HepG2 (cell line): ENCODE data around the gene FAF1. TPM values are rescaled to one million over a fixed set of nuclear protein-coding genes. Genes with fewer than 3 reads are reported as not detected.
"Not testable (repeated sequence)": the region's sequence is repeated elsewhere in the genome, so short reads cannot be mapped to it uniquely, and the experiment has no call there.

Experiments used
- ATAC-seq: fragments of 200-7000 bp; cut with Tn5 transposase; 3 replicates; pipeline ENCODE4 v1.9.1; 2020; ENCODE audit warnings: mild to moderate bottlenecking, moderate library complexity
- BruUV-seq: library from RNA; stranded (reverse); fragments of 400-500 nt; replicated peaks from 2 replicates; lab custom pipeline; 2021; lab: Mats Ljungman, UMichigan
- CTCF ChIA-PET: fragments of 300-600 bp; formaldehyde crosslinking; extraction: SDS; loops from one replicate; lab custom pipeline; 2021; ENCODE audit warnings: low total read pairs, inconsistent platforms, low intra/inter-chr PET ratio; lab: Yijun Ruan, JAX
- POLR2A ChIA-PET: fragments of 350-600 bp; sonication (Branson Sonifier 250); formaldehyde crosslinking; loops from one replicate; lab custom pipeline; 2020; ENCODE audit warnings: antibody characterized with exemption, inconsistent platforms; lab: Yijun Ruan, JAX
- DNase-seq: peaks from one replicate; pipeline ENCODE4 v3.0.0-alpha.2; 2015; ENCODE audit warnings: low spot score
- FAIRE-seq: peaks from 3 replicates; lab custom pipeline; 2011; peaks lifted over from hg19 to GRCh38; lab: Jason Lieb, UNC
- H2AFZ ChIP-seq: one replicate; pipeline ENCODE4 v1.6.1; 2011; ENCODE audit warnings: low read length, inconsistent platforms
- H3K27ac ChIP-seq: fragments of 300-600 bp; 3 replicates; pipeline ENCODE4 v1.8.0; 2011; ENCODE audit warnings: mixed run types, mild to moderate bottlenecking, mixed read lengths, low read length, inconsistent platforms; ENCODE audit not compliant: insufficient read depth; ENCODE audit errors: extremely low read length
- H3K27me3 ChIP-seq, 2 experiments: fragments of 200-600 bp in 1 of 2; 2 replicates in 1 of 2; 3 replicates in 1 of 2; pipeline versions ENCODE4 v1.6.0 to v1.8.0; 2011; ENCODE audit warnings: low read length in 2 of 2, mild to moderate bottlenecking in 2 of 2, moderate library complexity in 2 of 2, inconsistent platforms in 1 of 2; ENCODE audit not compliant: insufficient read depth in 2 of 2, control insufficient read depth in 1 of 2
- H3K36me3 ChIP-seq, 2 experiments: fragments of 200-600 bp in 1 of 2; replicated peaks in 1 of 2; 2 replicates in 1 of 2; 3 replicates in 1 of 2; pipeline versions ENCODE4 v1.5.1 to v1.8.0; 2011; ENCODE audit warnings: low read length in 2 of 2, inconsistent platforms in 1 of 2; ENCODE audit not compliant: insufficient read depth in 2 of 2, control insufficient read depth in 1 of 2
- H3K4me1 ChIP-seq: 2 replicates; pipeline ENCODE4 v1.5.1; 2012; ENCODE audit warnings: low read length, inconsistent platforms; ENCODE audit not compliant: insufficient read depth
- H3K4me2 ChIP-seq: 2 replicates; pipeline ENCODE4 v1.6.0; 2011; ENCODE audit warnings: low read depth, low read length, inconsistent platforms
- H3K4me3 ChIP-seq, 3 experiments: fragments of 200-600 bp in 1 of 3; sonication (generic), shearing (Covaris generic) in 1 of 3; replicated peaks in 1 of 3; 2 replicates each; pipeline ENCODE4 v1.5.1; 2011 to 2016; ENCODE audit warnings: low read length in 3 of 3, inconsistent platforms in 2 of 3, low read depth in 2 of 3, mild to moderate bottlenecking in 2 of 3, control low read depth in 1 of 3, mixed read lengths in 1 of 3; ENCODE audit not compliant: insufficient read depth in 1 of 3
- H3K79me2 ChIP-seq: one replicate; pipeline ENCODE4 v1.6.1; 2011; ENCODE audit warnings: low read length, inconsistent platforms; ENCODE audit not compliant: insufficient read depth
- H3K9ac ChIP-seq: 2 replicates; pipeline ENCODE4 v1.6.0; 2011; ENCODE audit warnings: mild to moderate bottlenecking, low read depth, low read length, inconsistent platforms; ENCODE audit not compliant: insufficient read depth
- H3K9me3 ChIP-seq: 2 replicates; pipeline ENCODE4 v1.5.1; 2012; ENCODE audit warnings: mild to moderate bottlenecking, low read length
- H4K20me1 ChIP-seq: 2 replicates; pipeline ENCODE4 v1.6.0; 2011; ENCODE audit warnings: inconsistent platforms, mild to moderate bottlenecking, low read length, moderate library complexity; ENCODE audit not compliant: insufficient read depth
- ASH2L ChIP-seq: fragments of 300-600, 200-600 bp; sonication (generic); IDR thresholded peaks from 2 replicates; pipeline ENCODE4 v1.7.0; 2017; ENCODE audit warnings: low read depth, mild to moderate bottlenecking, moderate library complexity, mixed read lengths, low read length; ENCODE audit not compliant: insufficient read length
- ZFP37 ChIP-seq: sonication (generic); formaldehyde crosslinking; IDR thresholded peaks from 2 replicates; pipeline ENCODE4 v1.4.0; 2020; ENCODE audit warnings: missing genetic modification reagents, borderline replicate concordance
- ZNF446 ChIP-seq: sonication (generic); formaldehyde crosslinking; IDR thresholded peaks from 2 replicates; pipeline ENCODE4 v1.5.0; 2020; ENCODE audit warnings: mild to moderate bottlenecking, missing genetic modification reagents
- ZNF784 ChIP-seq: sonication (generic); formaldehyde crosslinking; IDR thresholded peaks from 2 replicates; pipeline ENCODE4 v1.5.1; 2020; ENCODE audit warnings: missing genetic modification reagents, mild to moderate bottlenecking, borderline replicate concordance
- WGBS: methylation state at CpG from one replicate; pipeline ENCODE4 v1.1.6; 2017; ENCODE audit warnings: low lambda C conversion rate; 5-methylcytosine and 5-hydroxymethylcytosine counted together
- in situ Hi-C: cut with HindIII; loops from 2 replicates; pipeline ENCODE4 v1.10.0; 2017; ENCODE audit warnings: low pct_unique_long_range_greater_than_20kb; ENCODE audit not compliant: extremely low pct_ligation_motif_present
- intact Hi-C: fragments of 100-400 bp; cut with micrococcal nuclease; formaldehyde crosslinking; loops from one replicate; pipeline ENCODE4 v1.10.0; 2022; ENCODE audit not compliant: unreplicated experiment
- polyA plus RNA-seq, 8 experiments: library from polyadenylated mRNA; depleted of rRNA in 3 of 8; stranded (reverse) in 7 of 8; unstranded in 1 of 8; fragments of >200 nt; fragmentation: Illumina TruSeq in 4 of 8; extraction: Trizol in 4 of 8; gene quantifications; 2 replicates each; pipeline versions ENCODE4 v1.2.1 to v1.2.3, GENCODE V29; 2011 to 2016; ENCODE audit warnings: low read depth in 4 of 8, missing spikeins in 1 of 8, mixed read lengths in 1 of 8; ENCODE audit not compliant: insufficient read depth in 1 of 8
- total RNA-seq, 5 experiments: library from RNA; depleted of rRNA; stranded (reverse); fragments of >200 nt; fragmentation: Illumina TruSeq; extraction: Trizol; gene quantifications; 2 replicates each; pipeline ENCODE4 v1.2.3, GENCODE V29; 2016; ENCODE audit warnings: low read depth in 1 of 5

FAF1 gene
- total and polyA plus RNA-seq, 2 of the 13 experiments (the other 11 are each of a cell fraction or from before 2014, with no cell fraction given) = 19.4 to 63.3 TPM

- WGBS = 95% methylated on average over 4 of the region's 4 CpGs
- no peaks in the 10 kb centered on the region for H3K27me3 ChIP-seq
- no peaks in the 10 kb centered on the region for H3K79me2 ChIP-seq
- in situ Hi-C loops = no loop called here
- H2AFZ ChIP-seq = no peak overlapping the region
- FAIRE-seq (no peak), ATAC-seq (no peak), DNase-seq (no peak)
- H3K36me3 ChIP-seq = no peaks in the 10 kb centered on the region
- H3K4me1 ChIP-seq = peaks cover 12% of the 10 kb centered on the region
- H3K9ac ChIP-seq = no peak overlapping the region
- H3K9me3 ChIP-seq = no peaks in the 10 kb centered on the region
- ChIA-PET POLR2A (no interaction called here), CTCF (no interaction called here)
- intact Hi-C loops = no loop called here
- H3K27ac ChIP-seq = no peak overlapping the region
- H3K4me3 ChIP-seq = no peak overlapping the region
- no peak overlapping the region for H3K4me2 ChIP-seq
- no peak for TF ChIP-seq ZNF446 (CRISPR knock-in tag)
- no peak for TF ChIP-seq ZNF784 (CRISPR knock-in tag)
- no peak for TF ChIP-seq ASH2L
- no peak for TF ChIP-seq ZFP37
- H4K20me1 ChIP-seq = no peaks in the 10 kb centered on the region
- BruUV-seq = no TSS peak
Measured at GRCh38 chr1:50827546-50827945, 132.5 kb downstream of the FAF1 start.

GRCh38 chr1:50826792-50827191 lies 133.3 kb downstream of the FAF1 start:
- ATAC-seq, H3K27me3 ChIP-seq, CTCF ChIA-PET, H3K4me3 ChIP-seq, POLR2A ChIA-PET, FAIRE-seq, BruUV-seq, H3K9ac ChIP-seq, H4K20me1 ChIP-seq, H2AFZ ChIP-seq, H3K27ac ChIP-seq, H3K9me3 ChIP-seq, H3K36me3 ChIP-seq, H3K4me2 ChIP-seq, H3K79me2 ChIP-seq, DNase-seq, in situ Hi-C loops, intact Hi-C loops: not testable (repeated sequence)
- H3K4me1 ChIP-seq = peaks cover 17% of the 10 kb centered on the region
- WGBS = 97% methylated on average over 21 of the region's 21 CpGs
